ENCODE data around the gene ITCH.

DNA sequence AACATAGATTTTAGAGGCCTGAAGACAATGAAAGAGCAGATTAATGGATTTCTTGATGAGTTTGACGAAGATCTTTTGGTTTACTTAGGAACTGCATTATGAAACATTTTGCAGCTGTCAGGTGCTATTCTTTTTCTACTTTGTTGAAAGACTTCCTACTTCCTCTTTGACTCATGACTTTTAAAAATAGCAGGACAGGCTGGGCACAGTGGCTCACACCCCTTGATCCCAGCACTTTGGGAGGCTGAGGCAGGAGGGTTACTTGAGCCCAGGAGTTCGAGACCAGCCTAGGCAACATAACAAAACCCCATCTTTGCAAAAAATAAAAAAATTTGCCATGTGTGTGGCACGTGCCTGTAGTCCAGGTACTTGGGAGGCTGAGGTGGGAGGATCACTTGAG lies 52.0 kb downstream of the ITCH start:
- TF ChIP-seq POLR2AphosphoS5 (IDR thresholded peaks at IDR 0.05; ENCODE audit: low read depth, low read length): no peak
- TF ChIP-seq, protein P1, sequence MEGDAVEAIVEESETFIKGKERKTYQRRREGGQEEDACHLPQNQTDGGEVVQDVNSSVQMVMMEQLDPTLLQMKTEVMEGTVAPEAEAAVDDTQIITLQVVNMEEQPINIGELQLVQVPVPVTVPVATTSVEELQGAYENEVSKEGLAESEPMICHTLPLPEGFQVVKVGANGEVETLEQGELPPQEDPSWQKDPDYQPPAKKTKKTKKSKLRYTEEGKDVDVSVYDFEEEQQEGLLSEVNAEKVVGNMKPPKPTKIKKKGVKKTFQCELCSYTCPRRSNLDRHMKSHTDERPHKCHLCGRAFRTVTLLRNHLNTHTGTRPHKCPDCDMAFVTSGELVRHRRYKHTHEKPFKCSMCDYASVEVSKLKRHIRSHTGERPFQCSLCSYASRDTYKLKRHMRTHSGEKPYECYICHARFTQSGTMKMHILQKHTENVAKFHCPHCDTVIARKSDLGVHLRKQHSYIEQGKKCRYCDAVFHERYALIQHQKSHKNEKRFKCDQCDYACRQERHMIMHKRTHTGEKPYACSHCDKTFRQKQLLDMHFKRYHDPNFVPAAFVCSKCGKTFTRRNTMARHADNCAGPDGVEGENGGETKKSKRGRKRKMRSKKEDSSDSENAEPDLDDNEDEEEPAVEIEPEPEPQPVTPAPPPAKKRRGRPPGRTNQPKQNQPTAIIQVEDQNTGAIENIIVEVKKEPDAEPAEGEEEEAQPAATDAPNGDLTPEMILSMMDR (IDR thresholded peaks at IDR 0.05): no peak
